Spleen (tissue), 11 donors: ENCODE measurements around the gene PSPN. TPM values are rescaled to one million over a fixed set of nuclear protein-coding genes. Genes with fewer than 3 reads are reported as not detected.
"Not testable (repeated sequence)": the region's sequence is repeated elsewhere in the genome, so short reads cannot be mapped to it uniquely, and the experiment has no call there.

Source experiments
- DNase-seq: peaks from one replicate; pipeline ENCODE4 v3.0.0-alpha.2; 2020
- H3K27ac ChIP-seq, 8 donors: fragments of 200-600 bp; sonication (generic) in 7 of 8; 1 replicate in 4 of 8; 2 replicates in 4 of 8; pipeline versions ENCODE4 v1.5.0 to v1.8.0; 2016 to 2021; ENCODE audit warnings: inconsistent platforms in 4 of 8, mild to moderate bottlenecking in 4 of 8, moderate library complexity in 1 of 8
- H3K27me3 ChIP-seq, 7 donors: fragments of 200-600 bp; sonication (generic) in 6 of 7; replicated peaks in 1 of 7; 1 replicate in 4 of 7; 2 replicates in 3 of 7; pipeline versions ENCODE4 v1.5.0 to v1.8.0; 2016 to 2021; ENCODE audit warnings: inconsistent platforms in 3 of 7, mild to moderate bottlenecking in 1 of 7
- H3K36me3 ChIP-seq, 6 donors: fragments of 200-600 bp; sonication (generic) in 5 of 6; 1 replicate in 4 of 6; 2 replicates in 2 of 6; pipeline versions ENCODE4 v1.5.0 to v1.8.0; 2016 to 2021; ENCODE audit warnings: inconsistent platforms in 2 of 6
- H3K4me1 ChIP-seq, 6 donors: fragments of 200-600 bp; sonication (generic) in 5 of 6; 1 replicate in 3 of 6; 2 replicates in 3 of 6; pipeline versions ENCODE4 v1.5.0 to v1.8.0; 2016 to 2021; ENCODE audit warnings: inconsistent platforms in 3 of 6
- H3K4me3 ChIP-seq, 8 donors: fragments of 200-600 bp; sonication (generic) in 7 of 8; 1 replicate in 4 of 8; 2 replicates in 4 of 8; pipeline versions ENCODE4 v1.5.0 to v1.8.0; 2016 to 2021; ENCODE audit warnings: inconsistent platforms in 4 of 8, mild to moderate bottlenecking in 4 of 8, moderate library complexity in 2 of 8
- H3K9me3 ChIP-seq, 8 donors: fragments of 200-600 bp; sonication (generic) in 7 of 8; 1 replicate in 4 of 8; 2 replicates in 4 of 8; pipeline versions ENCODE4 v1.5.0 to v1.8.0; 2016 to 2021; ENCODE audit warnings: inconsistent platforms in 4 of 8
- CTCF ChIP-seq, 11 experiments: fragments of 200-600 bp in 7 of 11; fragments of 450-650 bp in 4 of 11; sonication (generic) in 4 of 11; IDR thresholded peaks in 8 of 11; conservative IDR thresholded peaks in 3 of 11; 1 replicate in 7 of 11; 2 replicates in 4 of 11; pipeline versions ENCODE4 v1.4.0 to v1.8.0; 2016 to 2021; ENCODE audit warnings: antibody characterized with exemption in 11 of 11, inconsistent platforms in 4 of 11, mild to moderate bottlenecking in 1 of 11
- POLR2A ChIP-seq, 3 donors: fragments of 450-650 bp; IDR thresholded peaks; one replicate each; pipeline ENCODE4 v1.5.1; 2017; ENCODE audit warnings: antibody characterized with exemption in 3 of 3, mild to moderate bottlenecking in 1 of 3
- POLR2AphosphoS5 ChIP-seq, 3 donors: sonication (generic); formaldehyde crosslinking; IDR thresholded peaks; one replicate each; pipeline ENCODE4 v1.5.1; 2017; ENCODE audit warnings: antibody characterized with exemption in 3 of 3
- WGBS, 5 donors: extraction: QIAGEN DNeasy Blood & Tissue Kit in 3 of 5; methylation state at CpG; one replicate each; pipeline versions ENCODE4 v1.1.5 to v1.1.7; 2013 to 2018; 5-methylcytosine and 5-hydroxymethylcytosine counted together
- intact Hi-C: fragments of 100-400 bp; cut with DNase I; formaldehyde crosslinking; loops from one replicate; pipeline ENCODE4 v1.15.0; 2023; ENCODE audit warnings: low total_unique reads
- polyA plus RNA-seq, 3 donors: library from polyadenylated mRNA; stranded (reverse); fragments of 200-250 nt; gene quantifications; one replicate each; pipeline ENCODE4 v1.2.1, GENCODE V29; 2013
- total RNA-seq, 7 donors: library from RNA; depleted of rRNA in 3 of 7; stranded (reverse); fragments of >200 nt in 3 of 7; fragmentation: NEBNext Ultra II Directional in 4 of 7; extraction: Animal tissue kit (Norgen Biotek cat#: 25700) in 4 of 7; gene quantifications; one replicate each; pipeline versions ENCODE4 v1.1.0 to v1.2.1, GENCODE V29; 2016 to 2021
- donor health status: healthy with polysubstance abuse.
- donor health status: DM: no; HTN: no; CAD: no; lungs with moderate emphysema.
- donor health status: DM: no; HTN: no; CAD: no.
- donor health status: Bipolar disorder and iron deficiency.
- donor health status: healthy.
- donor health status: DM: no; HTN: no; CAD: no.
- donor health status: DM: yes; HTN: yes; CAD: no.

Gene PSPN
- total and polyA plus RNA-seq, 10 donors, result 0.43 to 2.2 (median 1.5) TPM

GRCh38 chr19:6372594-6373095, 3.1 kb downstream of the PSPN start, which contains the start of gene ALKBH7:
ALKBH7 (plus strand) TSS chr19:6372794; CDS start chr19:6372821, 27 bp downstream.
- Histone ChIP-seq H3K4me1 (peaks cover 5 to 20% (median 15%) of the 10 kb centered on the region in 6 donors), H3K27me3 (no peaks in the 10 kb centered on the region), H3K36me3 (peaks cover 0 to 37% (median 19%) of the 10 kb centered on the region in 6 donors), H3K4me3 (peak within 1 kb of the TSS; percentile 71 to 99 (median 90)), H3K9me3 (no peaks in the 10 kb centered on the region), H3K27ac (peak within 1 kb of the TSS; percentile 92 to 100 (median 99))
- intact Hi-C loops, result no loop called here
- 0 to 2% (median 1%) methylated on average over 26 to 47 of the region's 47 CpGs for WGBS, 5 donors
- TF ChIP-seq POLR2A (IDR thresholded peaks at IDR 0.05), result peak in 1 of 3 donors; percentile 8
- TF ChIP-seq CTCF (IDR thresholded peaks at IDR 0.05 in 8 of 11, conservative IDR thresholded peaks at IDR 0.05 in 3 of 11), result peak in 4 of 11 experiments; percentile 13 to 35 (median 18)
- TF ChIP-seq POLR2AphosphoS5 (IDR thresholded peaks at IDR 0.05), result peak; percentile 81 to 91 (median 87)
- peak; percentile 98 for DNase-seq

GRCh38 chr19:6364353-6364752, 11.4 kb downstream of the PSPN start:
- Histone ChIP-seq H3K4me1 (peaks cover 9 to 33% (median 20%) of the 10 kb centered on the region in 6 donors), H3K27ac (no peak overlapping the region), H3K4me3 (no peak overlapping the region), H3K9me3 (no peaks in the 10 kb centered on the region), H3K27me3 (no peaks in the 10 kb centered on the region), H3K36me3 (peaks cover 0 to 64% (median 56%) of the 10 kb centered on the region in 6 donors)
- 96 to 98% (median 97%) methylated on average over 15 to 21 of the region's 21 CpGs for WGBS, 5 donors
- TF ChIP-seq POLR2A (IDR thresholded peaks at IDR 0.05) (no peak), CTCF (IDR thresholded peaks at IDR 0.05 in 8 of 11, conservative IDR thresholded peaks at IDR 0.05 in 3 of 11) (no peak), POLR2AphosphoS5 (IDR thresholded peaks at IDR 0.05) (no peak)
- intact Hi-C loops, result no loop called here
- no peak for DNase-seq

- H3K36me3 ChIP-seq, result peaks cover 0 to 44% (median 36%) of the 10 kb centered on the region in 6 donors
- TF ChIP-seq POLR2AphosphoS5 (IDR thresholded peaks at IDR 0.05), result peak in 1 of 3 donors; percentile 37
- no peak for TF ChIP-seq POLR2A (IDR thresholded peaks at IDR 0.05)
- WGBS, 5 donors, result 16 to 32% (median 25%) methylated on average over 8 to 11 of the region's 11 CpGs
- H3K4me3 ChIP-seq, result peak overlapping the region; percentile 79 to 99 (median 96)
- H3K4me1 ChIP-seq, result peaks cover 9 to 33% (median 20%) of the 10 kb centered on the region in 6 donors
- peak overlapping the region; percentile 76 to 96 (median 91) for H3K27ac ChIP-seq
- DNase-seq, result no peak
- intact Hi-C loops, result no loop called here
- no peaks in the 10 kb centered on the region for H3K9me3 ChIP-seq
- H3K27me3 ChIP-seq, result no peaks in the 10 kb centered on the region
Observed at GRCh38 chr19:6362351-6362801, 13.4 kb downstream of the PSPN start.

- intact Hi-C loops, result no loop called here
- peaks cover 9 to 33% (median 20%) of the 10 kb centered on the region in 6 donors for H3K4me1 ChIP-seq
- no peak for DNase-seq
- peaks cover 0 to 40% (median 32%) of the 10 kb centered on the region in 6 donors for H3K36me3 ChIP-seq
- H3K4me3 ChIP-seq, result peak overlapping the region; percentile 79 to 99 (median 96)
- WGBS, 5 donors, result 0 to 2% (median 1%) methylated on average over 7 of the region's 7 CpGs
- no peaks in the 10 kb centered on the region for H3K9me3 ChIP-seq
- peak overlapping the region; percentile 76 to 96 (median 91) for H3K27ac ChIP-seq
- H3K27me3 ChIP-seq, result no peaks in the 10 kb centered on the region
- TF ChIP-seq POLR2AphosphoS5 (IDR thresholded peaks at IDR 0.05) (no peak), CTCF (IDR thresholded peaks at IDR 0.05 in 8 of 11, conservative IDR thresholded peaks at IDR 0.05 in 3 of 11) (no peak), POLR2A (IDR thresholded peaks at IDR 0.05) (no peak)
Observed at GRCh38 chr19:6362027-6362350, 13.7 kb downstream of the PSPN start.

- H3K9me3 ChIP-seq, H3K27me3 ChIP-seq, DNase-seq, intact Hi-C loops: not testable (repeated sequence)
- H3K4me1 ChIP-seq, result peaks cover 9 to 33% (median 20%) of the 10 kb centered on the region in 6 donors
- peak overlapping the region in 7 of 8 donors; percentile 76 to 96 (median 93) for H3K27ac ChIP-seq
- H3K4me3 ChIP-seq, result peak overlapping the region in 6 of 8 donors; percentile 79 to 99 (median 96)
- peaks cover 0 to 28% (median 21%) of the 10 kb centered on the region in 6 donors for H3K36me3 ChIP-seq
- 91 to 96% (median 93%) methylated on average over 10 of the region's 10 CpGs for WGBS, 5 donors
Observed at GRCh38 chr19:6360857-6361216, 14.9 kb downstream of the PSPN start.

- intact Hi-C loops, DNase-seq, H3K4me3 ChIP-seq, H3K27me3 ChIP-seq, H3K9me3 ChIP-seq: not testable (repeated sequence)
- Histone ChIP-seq H3K36me3 (peaks cover 0 to 25% (median 17%) of the 10 kb centered on the region in 6 donors), H3K27ac (peak overlapping the region in 1 of 8 donors; percentile 94), H3K4me1 (peaks cover 9 to 33% (median 20%) of the 10 kb centered on the region in 6 donors)
- 90 to 98% (median 95%) methylated on average over 12 of the region's 12 CpGs for WGBS, 5 donors
Observed at GRCh38 chr19:6360445-6360844, 15.3 kb downstream of the PSPN start.
